ENCODE results near the gene RLN3.

- TF ChIP-seq YY1 (IDR thresholded peaks at IDR 0.05; ENCODE audit: insufficient read depth, insufficient read length) (no peak), ZNF274 (IDR thresholded peaks at IDR 0.05; ENCODE audit: low read depth, low read length) (no peak), SUZ12 (IDR thresholded peaks at IDR 0.05; ENCODE audit: extremely low read depth, insufficient read depth, insufficient read length) (no peak)
These were observed 27.4 kb downstream of the RLN3 start for GRCh38 chr19:14055396-14055795.
